Mucosa of rectum (tissue), 2 donors: Measurements from ENCODE around the gene CASD1.

ENCODE experiments used
- H3K27ac ChIP-seq, 2 donors: one replicate each; pipeline ENCODE4 v1.7.0; 2013; ENCODE audit warnings: inconsistent platforms in 2 of 2, low read depth in 2 of 2, low read length in 2 of 2
- H3K27me3 ChIP-seq, 2 donors: one replicate each; pipeline ENCODE4 v1.7.0; 2013; ENCODE audit warnings: low read length in 2 of 2; ENCODE audit not compliant: control insufficient read depth in 2 of 2, insufficient read depth in 2 of 2
- H3K36me3 ChIP-seq, 2 donors: one replicate each; pipeline ENCODE4 v1.7.0; 2013; ENCODE audit warnings: low read length in 2 of 2; ENCODE audit not compliant: control insufficient read depth in 2 of 2, insufficient read depth in 2 of 2
- H3K4me1 ChIP-seq, 2 donors: one replicate each; pipeline ENCODE4 v1.7.0; 2013; ENCODE audit warnings: low read length in 2 of 2, mild to moderate bottlenecking in 1 of 2; ENCODE audit not compliant: control insufficient read depth in 2 of 2, insufficient read depth in 2 of 2
- H3K4me3 ChIP-seq, 2 donors: one replicate each; pipeline ENCODE4 v1.7.0; 2013; ENCODE audit warnings: low read length in 2 of 2
- H3K9ac ChIP-seq, 2 donors: one replicate each; pipeline ENCODE4 v1.7.0; 2013; ENCODE audit warnings: low read length in 2 of 2, low read depth in 1 of 2, mild to moderate bottlenecking in 1 of 2
- H3K9me3 ChIP-seq, 2 donors: one replicate each; pipeline ENCODE4 v1.7.0; 2013; ENCODE audit warnings: low read length in 2 of 2; ENCODE audit not compliant: control insufficient read depth in 2 of 2
- donor health status: healthy.
- donor health status: Normal muscosa, but diverticular disease.

Gene CASD1

GRCh38 chr7:94486216-94486615 is 23.4 kb upstream of the CASD1 start:
- H3K27ac ChIP-seq, result no peak overlapping the region
- H3K27me3 ChIP-seq, result no peaks in the 10 kb centered on the region
- no peaks in the 10 kb centered on the region for H3K4me1 ChIP-seq
- H3K4me3 ChIP-seq, result no peak overlapping the region
- no peaks in the 10 kb centered on the region for H3K9me3 ChIP-seq
- H3K36me3 ChIP-seq, result no peaks in the 10 kb centered on the region
- H3K9ac ChIP-seq, result no peak overlapping the region

GRCh38 chr7:94491410-94491809 is 18.2 kb upstream of the CASD1 start:
- no peak overlapping the region for H3K27ac ChIP-seq
- no peaks in the 10 kb centered on the region for H3K27me3 ChIP-seq
- no peaks in the 10 kb centered on the region for H3K4me1 ChIP-seq
- no peaks in the 10 kb centered on the region for H3K9me3 ChIP-seq
- H3K4me3 ChIP-seq, result no peak overlapping the region
- no peaks in the 10 kb centered on the region for H3K36me3 ChIP-seq
- no peak overlapping the region for H3K9ac ChIP-seq

GRCh38 chr7:94492601-94493000 is 17.0 kb upstream of the CASD1 start:
- Histone ChIP-seq H3K27me3 (no peaks in the 10 kb centered on the region), H3K9ac (no peak overlapping the region), H3K36me3 (no peaks in the 10 kb centered on the region), H3K27ac (no peak overlapping the region), H3K4me3 (no peak overlapping the region), H3K4me1 (no peaks in the 10 kb centered on the region), H3K9me3 (no peaks in the 10 kb centered on the region)

- Histone ChIP-seq H3K4me1 (no peaks in the 10 kb centered on the region), H3K9me3 (no peaks in the 10 kb centered on the region), H3K9ac (no peak overlapping the region), H3K27ac (no peak overlapping the region), H3K27me3 (no peaks in the 10 kb centered on the region), H3K4me3 (no peak overlapping the region), H3K36me3 (no peaks in the 10 kb centered on the region)
Measured at GRCh38 chr7:94497874-94498670, 11.5 kb upstream of the CASD1 start.

GRCh38 chr7:94498918-94499317 is 10.7 kb upstream of the CASD1 start:
- Histone ChIP-seq H3K36me3 (no peaks in the 10 kb centered on the region), H3K9ac (no peak overlapping the region), H3K27ac (no peak overlapping the region), H3K4me3 (no peak overlapping the region), H3K4me1 (no peaks in the 10 kb centered on the region), H3K9me3 (no peaks in the 10 kb centered on the region), H3K27me3 (no peaks in the 10 kb centered on the region)

DNA sequence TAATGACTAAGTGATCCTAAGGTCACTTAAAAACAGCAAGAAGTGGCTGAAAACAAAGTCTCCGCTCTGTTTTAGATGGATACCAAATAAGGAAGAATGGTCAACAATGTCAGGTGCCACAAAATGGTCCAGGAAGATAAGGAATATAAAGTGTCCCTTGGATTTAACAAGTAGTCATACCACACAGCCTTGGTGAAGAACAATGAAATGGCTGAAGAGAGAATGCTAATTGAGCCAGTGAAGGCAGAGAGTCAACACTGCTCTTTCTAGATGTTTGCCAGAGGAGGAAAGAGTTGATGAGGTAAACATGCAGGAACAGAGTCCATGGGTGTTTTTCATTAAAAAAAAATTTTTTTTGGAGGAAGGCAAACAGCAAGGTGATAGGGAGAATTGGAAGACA is 2.1 kb upstream of the CASD1 start:
- Histone ChIP-seq H3K9ac (no peak overlapping the region), H3K9me3 (no peaks in the 10 kb centered on the region), H3K4me1 (peaks cover 5 to 27% of the 10 kb centered on the region in 2 donors), H3K4me3 (no peak overlapping the region), H3K36me3 (no peaks in the 10 kb centered on the region), H3K27me3 (no peaks in the 10 kb centered on the region), H3K27ac (peak overlapping the region; percentile 6 to 34)

- H3K9me3 ChIP-seq, result no peaks in the 10 kb centered on the region
- no peaks in the 10 kb centered on the region for H3K27me3 ChIP-seq
- H3K4me1 ChIP-seq, result peaks cover 9 to 32% of the 10 kb centered on the region in 2 donors
- peak overlapping the region; percentile 9 to 28 for H3K27ac ChIP-seq
- no peak overlapping the region for H3K4me3 ChIP-seq
- H3K36me3 ChIP-seq, result no peaks in the 10 kb centered on the region
- no peak overlapping the region for H3K9ac ChIP-seq
Measured at GRCh38 chr7:94507962-94508361, 1.6 kb upstream of the CASD1 start.

GRCh38 chr7:94509887-94510581 is 425 bp downstream of the CASD1 start:
- no peaks in the 10 kb centered on the region for H3K27me3 ChIP-seq
- H3K9me3 ChIP-seq, result no peaks in the 10 kb centered on the region
- H3K4me1 ChIP-seq, result peaks cover 9 to 45% of the 10 kb centered on the region in 2 donors
- peak overlapping the region; percentile 93 to 95 for H3K27ac ChIP-seq
- H3K36me3 ChIP-seq, result no peaks in the 10 kb centered on the region
- peak overlapping the region; percentile 80 to 97 for H3K9ac ChIP-seq
- peak overlapping the region; percentile 87 to 88 for H3K4me3 ChIP-seq

DNA sequence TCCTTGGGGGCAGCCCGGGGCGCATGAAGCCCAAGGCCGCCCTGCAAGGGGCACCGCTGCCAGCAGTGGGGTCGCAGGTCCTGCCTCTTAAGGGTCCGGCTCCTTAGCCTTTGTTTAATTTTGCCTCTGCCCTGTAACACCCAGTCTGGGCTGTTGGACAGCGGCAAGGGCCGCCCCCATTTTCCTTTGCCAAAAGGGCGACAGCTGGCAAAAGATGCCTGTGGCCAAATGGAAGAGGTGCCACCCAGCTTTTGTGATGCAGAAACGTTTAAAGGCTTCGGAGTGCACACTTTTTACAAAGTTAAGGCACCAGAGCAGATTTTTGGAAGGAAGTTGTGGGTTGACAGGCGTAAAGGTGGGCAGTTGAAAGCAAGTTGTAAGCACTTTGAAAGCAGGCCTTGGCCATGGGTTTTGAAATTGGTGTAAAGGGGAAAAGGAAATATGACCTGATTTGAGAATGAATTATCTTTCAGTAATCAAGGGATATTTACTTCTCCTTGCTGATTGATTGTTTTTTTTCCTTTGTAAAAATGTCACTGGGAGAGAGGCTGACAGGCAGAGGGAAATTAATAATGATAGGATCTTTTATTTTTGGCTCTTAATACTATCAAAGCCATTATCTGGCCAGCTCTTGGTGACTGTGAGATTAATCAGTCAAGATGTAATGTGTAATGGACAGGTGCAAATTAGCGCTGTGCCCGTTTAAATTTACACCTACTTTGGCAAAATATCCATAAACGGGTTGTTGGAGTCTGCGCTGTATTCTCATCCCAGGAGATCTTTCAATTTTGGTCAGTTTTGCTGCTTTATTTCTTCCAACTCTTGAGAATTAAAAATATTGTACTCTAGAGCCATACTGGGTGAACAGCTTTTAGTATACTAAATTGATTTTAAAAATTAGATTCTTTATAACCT is 1.2 kb downstream of the CASD1 start:
- peak overlapping the region; percentile 80 to 97 for H3K9ac ChIP-seq
- peak overlapping the region; percentile 93 to 95 for H3K27ac ChIP-seq
- H3K9me3 ChIP-seq, result no peaks in the 10 kb centered on the region

More for the DNA sequence above, 1.2 kb downstream of the CASD1 start:
- Histone ChIP-seq H3K27me3 (no peaks in the 10 kb centered on the region), H3K4me3 (peak overlapping the region; percentile 87 to 88), H3K4me1 (peaks cover 9 to 48% of the 10 kb centered on the region in 2 donors), H3K36me3 (no peaks in the 10 kb centered on the region)
